Measurements from ENCODE around the gene SET.

The SET gene

GRCh38 chr9:128701227-128701854, 12.3 kb downstream of the SET start:
- TF ChIP-seq CTCF (IDR thresholded peaks at IDR 0.05; ENCODE audit: insufficient read depth, missing control alignments), result no peak
- no peak for FAIRE-seq

GRCh38 chr9:128702445-128702948, 13.5 kb downstream of the SET start, which contains the start of gene PKN3:
TSS of gene PKN3 (plus strand) at chr9:128702503. CDS start at chr9:128702916, 413 bp downstream.
- FAIRE-seq (no peak), DNase-seq (ENCODE audit: insufficient read length, low spot score) (peak; percentile 97)
- peak; percentile 58 for TF ChIP-seq CTCF (IDR thresholded peaks at IDR 0.05; ENCODE audit: insufficient read depth, missing control alignments)

More at GRCh38 chr9:128701227-128701854, 12.3 kb downstream of the SET start:
- DNase-seq (ENCODE audit: insufficient read length, low spot score), result no peak

GRCh38 chr9:128702949-128703615, 14.1 kb downstream of the SET start:
- FAIRE-seq (no peak), DNase-seq (ENCODE audit: insufficient read length, low spot score) (peak; percentile 70)
- no peak for TF ChIP-seq CTCF (IDR thresholded peaks at IDR 0.05; ENCODE audit: insufficient read depth, missing control alignments)

GRCh38 chr9:128703616-128704355, 14.8 kb downstream of the SET start:
- no peak for TF ChIP-seq CTCF (IDR thresholded peaks at IDR 0.05; ENCODE audit: insufficient read depth, missing control alignments)
- FAIRE-seq (no peak), DNase-seq (ENCODE audit: insufficient read length, low spot score) (no peak)

GRCh38 chr9:128704356-128704670, 15.3 kb downstream of the SET start:
- DNase-seq (ENCODE audit: insufficient read length, low spot score) (no peak), FAIRE-seq (no peak)
- no peak for TF ChIP-seq CTCF (IDR thresholded peaks at IDR 0.05; ENCODE audit: insufficient read depth, missing control alignments)

- no peak for FAIRE-seq
- no peak for DNase-seq (ENCODE audit: insufficient read length, low spot score)
- TF ChIP-seq CTCF (IDR thresholded peaks at IDR 0.05; ENCODE audit: insufficient read depth, missing control alignments), result no peak
These were observed 16.3 kb downstream of the SET start for GRCh38 chr9:128705051-128705965.

Measured in D721Med (cell line).